ENCODE measurements around the gene IGFN1.

GRCh38 chr1:201181726-201182125, 8.9 kb upstream of the IGFN1 start:
- TF ChIP-seq JUND (IDR thresholded peaks at IDR 0.05) (no peak), ZBTB33 (IDR thresholded peaks at IDR 0.05) (no peak), REST (IDR thresholded peaks at IDR 0.05) (no peak), RXRA (IDR thresholded peaks at IDR 0.05) (no peak), CTCF (IDR thresholded peaks at IDR 0.05; ENCODE audit: low read depth, low read length, missing input control) (no peak)
